ENCODE data around the gene MAP4K2. TPM values are rescaled to one million over a fixed set of nuclear protein-coding genes. Genes with fewer than 3 reads are reported as not detected.
A peak's percentile ranks its signal among the peaks of the same experiment; 100 is the strongest.

The MAP4K2 gene
- total and polyA plus RNA-seq, 2 of the 13 experiments (the other 11 are each of a cell fraction or from before 2014, with no cell fraction given): 8.3 to 17.6 TPM

GRCh38 chr11:64755681-64756361 is 47.2 kb downstream of the MAP4K2 start:
- WGBS (ENCODE audit: low lambda C conversion rate): 49% methylated on average over 9 of the region's 13 CpGs
- peaks cover 50% of the 10 kb centered on the region for H3K4me1 ChIP-seq (ENCODE audit: insufficient read depth, low read length)
- no peaks in the 10 kb centered on the region for H3K79me2 ChIP-seq (ENCODE audit: insufficient read depth, low read length)
- DNase-seq (ENCODE audit: low spot score) (no peak), FAIRE-seq (no peak), ATAC-seq (no peak)
- H3K27me3 ChIP-seq (ENCODE audit: control insufficient read depth in 1 of 2, insufficient read depth in 2 of 2, low read length in 2 of 2): peaks cover 3 to 15% of the 10 kb centered on the region in 2 experiments; a peak in 3 of 5 replicates
- H3K4me3 ChIP-seq (replicated peaks in 1 of 3; ENCODE audit: insufficient read depth in 1 of 3, low read depth in 2 of 3, low read length in 3 of 3): no peak overlapping the region
- H3K27ac ChIP-seq (ENCODE audit: extremely low read length, insufficient read depth, low read length): no peak overlapping the region
- TF ChIP-seq NR2F1 (CRISPR knock-in tag; IDR thresholded peaks at IDR 0.05) (peak in 1 of 2 experiments; percentile 62; a peak in 1 of 4 replicates), POGZ (CRISPR knock-in tag; IDR thresholded peaks at IDR 0.05) (no peak)
- POLR2A ChIA-PET: no interaction called here
- H4K20me1 ChIP-seq (ENCODE audit: insufficient read depth, low read length): no peaks in the 10 kb centered on the region; the same call in 1 of the 2 replicates
- intact Hi-C loops (cut with micrococcal nuclease; ENCODE audit: unreplicated experiment): no loop called here
- in situ Hi-C loops (cut with HindIII; ENCODE audit: extremely low pct_ligation_motif_present, low pct_unique_long_range_greater_than_20kb): no loop called here
- H2AFZ ChIP-seq (ENCODE audit: low read length): no peak overlapping the region
- no peak overlapping the region for H3K9ac ChIP-seq (ENCODE audit: insufficient read depth, low read depth, low read length)
- H3K36me3 ChIP-seq (replicated peaks in 1 of 2; ENCODE audit: control insufficient read depth in 1 of 2, insufficient read depth in 2 of 2, low read length in 2 of 2): no peaks in the 10 kb centered on the region
- BruUV-seq (replicated peaks): no TSS peak
- H3K4me2 ChIP-seq (ENCODE audit: low read depth, low read length): no peak overlapping the region
- CTCF ChIA-PET (ENCODE audit: low intra/inter-chr PET ratio, low total read pairs): no interaction called here
- H3K9me3 ChIP-seq (ENCODE audit: low read length): no peaks in the 10 kb centered on the region

GRCh38 chr11:64754919-64755662 is 47.9 kb downstream of the MAP4K2 start:
- no peak for DNase-seq (ENCODE audit: low spot score)
- no peak overlapping the region for H3K4me2 ChIP-seq (ENCODE audit: low read depth, low read length)
- no peaks in the 10 kb centered on the region for H3K36me3 ChIP-seq (replicated peaks in 1 of 2; ENCODE audit: control insufficient read depth in 1 of 2, insufficient read depth in 2 of 2, low read length in 2 of 2)
- no TSS peak for BruUV-seq (replicated peaks)
- H3K4me1 ChIP-seq (ENCODE audit: insufficient read depth, low read length): peaks cover 43% of the 10 kb centered on the region
- H3K9me3 ChIP-seq (ENCODE audit: low read length): no peaks in the 10 kb centered on the region
- no peak overlapping the region for H3K4me3 ChIP-seq (replicated peaks in 1 of 3; ENCODE audit: insufficient read depth in 1 of 3, low read depth in 2 of 3, low read length in 3 of 3)
- no peaks in the 10 kb centered on the region for H4K20me1 ChIP-seq (ENCODE audit: insufficient read depth, low read length)
- intact Hi-C loops (cut with micrococcal nuclease; ENCODE audit: unreplicated experiment) (no loop called here), in situ Hi-C loops (cut with HindIII; ENCODE audit: extremely low pct_ligation_motif_present, low pct_unique_long_range_greater_than_20kb) (no loop called here)
- no peak for FAIRE-seq
- no peaks in the 10 kb centered on the region for H3K79me2 ChIP-seq (ENCODE audit: insufficient read depth, low read length)
- H3K27me3 ChIP-seq (ENCODE audit: control insufficient read depth in 1 of 2, insufficient read depth in 2 of 2, low read length in 2 of 2): peaks cover 3 to 15% of the 10 kb centered on the region in 2 experiments; a peak in 3 of 5 replicates
- CTCF ChIA-PET (ENCODE audit: low intra/inter-chr PET ratio, low total read pairs): no interaction called here
- POLR2A ChIA-PET: no interaction called here
- H2AFZ ChIP-seq (ENCODE audit: low read length): no peak overlapping the region
- no peak overlapping the region for H3K27ac ChIP-seq (ENCODE audit: extremely low read length, insufficient read depth, low read length)
- 77% methylated on average over 12 of the region's 21 CpGs for WGBS (ENCODE audit: low lambda C conversion rate)
- no peak for ATAC-seq
- H3K9ac ChIP-seq (ENCODE audit: insufficient read depth, low read depth, low read length): no peak overlapping the region
- TF ChIP-seq ELK4 (CRISPR knock-in tag; IDR thresholded peaks at IDR 0.05; ENCODE audit: borderline replicate concordance) (no peak), KLF6 (CRISPR knock-in tag; IDR thresholded peaks at IDR 0.05) (no peak), RFX1 (IDR thresholded peaks at IDR 0.05) (no peak), MLLT10 (CRISPR knock-in tag; IDR thresholded peaks at IDR 0.05) (no peak), SAFB2 (CRISPR knock-in tag; IDR thresholded peaks at IDR 0.05; ENCODE audit: borderline replicate concordance, low read depth) (no peak), SMAD3 (CRISPR knock-in tag; IDR thresholded peaks at IDR 0.05) (no peak), CCDC6 (CRISPR knock-in tag; IDR thresholded peaks at IDR 0.05) (no peak), IRF9 (CRISPR knock-in tag; IDR thresholded peaks at IDR 0.05; ENCODE audit: borderline replicate concordance) (no peak), SALL2 (CRISPR knock-in tag; IDR thresholded peaks at IDR 0.05) (no peak), ZNF235 (CRISPR knock-in tag; IDR thresholded peaks at IDR 0.05; ENCODE audit: borderline replicate concordance) (no peak), HMGA1 (CRISPR knock-in tag; conservative IDR thresholded peaks at IDR 0.05) (no peak), SRF (IDR thresholded peaks at IDR 0.05; ENCODE audit: low read depth, low read length) (no peak)
